ENCODE data around the gene TECR.
A peak's percentile ranks its signal among the peaks of the same experiment; 100 is the strongest.

TECR gene

GRCh38 chr19:14492756-14493337 lies 36.5 kb upstream of the TECR start:
- peaks cover 9% of the 10 kb centered on the region for H3K79me2 ChIP-seq (ENCODE audit: control insufficient read depth, insufficient read depth, low read length)
- no peak overlapping the region for H2AK5ac ChIP-seq (ENCODE audit: low read length)
- H3K9ac ChIP-seq (ENCODE audit: low read length): no peak overlapping the region
- no peak overlapping the region for H2BK5ac ChIP-seq (ENCODE audit: low read length)
- H3K56ac ChIP-seq (ENCODE audit: low read length): no peak overlapping the region
- no peak overlapping the region for H4K8ac ChIP-seq (ENCODE audit: low read depth, low read length)
- no peak overlapping the region for H3K27ac ChIP-seq (ENCODE audit: low read depth, low read length)
- H3K36me3 ChIP-seq (ENCODE audit: control insufficient read depth, insufficient read depth, low read length): no peaks in the 10 kb centered on the region
- no peaks in the 10 kb centered on the region for H3K27me3 ChIP-seq (ENCODE audit: insufficient read depth, low read length, poor library complexity)
- peaks cover 10% of the 10 kb centered on the region for H3K79me1 ChIP-seq (ENCODE audit: low read length)
- no peak overlapping the region for H3K23ac ChIP-seq (ENCODE audit: low read length)
- no peak overlapping the region for H3K18ac ChIP-seq (ENCODE audit: low read length)
- no peak overlapping the region for H3K4ac ChIP-seq (ENCODE audit: low read depth, low read length)
- DNase-seq: no peak
- H2BK120ac ChIP-seq (ENCODE audit: low read depth, low read length): no peak overlapping the region
- no peak overlapping the region for H3K4me2 ChIP-seq (ENCODE audit: low read length)
- WGBS (ENCODE audit: extremely low coverage, insufficient coverage, low lambda C conversion rate): no CpG with 5 or more reads among the region's 5 CpGs
- H2BK15ac ChIP-seq (replicated peaks; ENCODE audit: low read depth): no peak overlapping the region
- H3K4me3 ChIP-seq (ENCODE audit: low read length): no peak overlapping the region
- no peak overlapping the region for H4K5ac ChIP-seq (ENCODE audit: low read length)
- peaks cover 2% of the 10 kb centered on the region for H3K4me1 ChIP-seq (ENCODE audit: control insufficient read depth, low read depth, low read length)

DNA sequence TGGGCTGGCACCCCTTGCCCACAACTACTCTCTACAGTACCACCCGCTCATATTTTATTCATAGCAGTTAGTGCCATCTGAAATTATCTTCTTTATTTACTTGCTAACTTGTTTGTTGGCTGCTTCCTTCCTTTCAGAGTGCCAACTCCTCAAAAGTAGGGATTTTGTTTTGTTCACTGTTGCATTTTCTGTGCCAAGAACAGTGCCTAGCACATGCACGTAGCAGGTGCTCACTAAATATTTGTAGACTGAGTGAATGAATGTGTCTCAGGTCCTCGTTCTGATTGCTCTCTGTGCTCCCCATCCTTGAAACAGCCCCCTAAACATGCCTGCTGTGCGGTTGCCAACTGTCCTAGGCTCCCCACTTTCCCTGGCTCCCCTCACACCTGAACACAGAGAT lies 35.0 kb upstream of the TECR start:
- H2AK5ac ChIP-seq (ENCODE audit: low read length): no peak overlapping the region
- H3K36me3 ChIP-seq (ENCODE audit: control insufficient read depth, insufficient read depth, low read length): no peaks in the 10 kb centered on the region
- no peak overlapping the region for H2BK15ac ChIP-seq (replicated peaks; ENCODE audit: low read depth)
- no peak for DNase-seq
- no peak overlapping the region for H3K9ac ChIP-seq (ENCODE audit: low read length)
- no CpG with 5 or more reads among the region's 4 CpGs for WGBS (ENCODE audit: extremely low coverage, insufficient coverage, low lambda C conversion rate)
- peaks cover 2% of the 10 kb centered on the region for H3K4me1 ChIP-seq (ENCODE audit: control insufficient read depth, low read depth, low read length)
- H4K5ac ChIP-seq (ENCODE audit: low read length): no peak overlapping the region
- no peaks in the 10 kb centered on the region for H3K27me3 ChIP-seq (ENCODE audit: insufficient read depth, low read length, poor library complexity)
- H3K4me2 ChIP-seq (ENCODE audit: low read length): no peak overlapping the region
- no peak overlapping the region for H3K4ac ChIP-seq (ENCODE audit: low read depth, low read length)
- no peak overlapping the region for H2BK120ac ChIP-seq (ENCODE audit: low read depth, low read length)
- H3K27ac ChIP-seq (ENCODE audit: low read depth, low read length): no peak overlapping the region
- H4K8ac ChIP-seq (ENCODE audit: low read depth, low read length): no peak overlapping the region
- no peak overlapping the region for H3K18ac ChIP-seq (ENCODE audit: low read length)
- peaks cover 9% of the 10 kb centered on the region for H3K79me2 ChIP-seq (ENCODE audit: control insufficient read depth, insufficient read depth, low read length)
- H3K4me3 ChIP-seq (ENCODE audit: low read length): no peak overlapping the region
- no peak overlapping the region for H2BK5ac ChIP-seq (ENCODE audit: low read length)
- peaks cover 10% of the 10 kb centered on the region for H3K79me1 ChIP-seq (ENCODE audit: low read length)
- no peak overlapping the region for H3K23ac ChIP-seq (ENCODE audit: low read length)
- H3K56ac ChIP-seq (ENCODE audit: low read length): no peak overlapping the region

DNA sequence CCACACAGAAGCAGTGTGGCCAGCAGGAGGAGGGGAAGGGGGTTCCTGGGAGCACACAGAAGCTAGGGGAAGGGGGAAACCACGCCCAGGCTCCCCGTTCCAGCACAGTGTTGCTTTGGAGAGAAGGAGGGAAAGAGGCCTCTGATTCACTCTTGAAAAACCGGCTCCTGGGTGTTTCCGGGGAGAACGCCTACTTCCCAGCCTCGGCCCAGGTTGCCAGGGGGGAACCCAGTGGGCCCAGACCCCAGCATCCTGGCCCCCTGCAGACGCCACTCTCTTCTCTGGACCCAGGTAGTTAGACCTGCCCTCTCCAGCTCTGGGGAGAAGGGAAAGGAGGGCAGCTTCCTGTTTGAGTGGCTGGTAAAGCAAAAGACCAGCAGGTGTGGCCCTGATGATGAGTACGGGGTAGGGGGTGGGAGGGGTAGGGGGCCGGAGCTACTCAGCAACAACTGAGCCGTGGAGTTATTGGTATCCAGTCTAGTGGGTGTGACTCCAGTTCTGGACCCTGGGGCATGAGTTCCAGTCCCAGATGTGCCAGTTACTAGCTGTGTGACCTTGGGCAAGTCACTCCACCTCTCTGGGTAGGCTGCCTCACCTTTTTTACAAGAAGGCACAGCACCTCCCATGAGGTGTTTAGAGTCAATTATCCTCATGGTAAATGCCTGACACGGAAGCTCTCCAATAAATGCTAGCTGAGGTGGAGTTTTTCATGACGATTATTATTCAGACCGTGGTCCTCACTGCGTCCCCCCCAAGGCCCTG lies 34.3 kb upstream of the TECR start:
- Histone ChIP-seq H3K9ac (ENCODE audit: low read length) (peak overlapping the region; percentile 77), H3K56ac (ENCODE audit: low read length) (peak overlapping the region; percentile 96), H2BK15ac (replicated peaks; ENCODE audit: low read depth) (no peak overlapping the region), H3K36me3 (ENCODE audit: control insufficient read depth, insufficient read depth, low read length) (no peaks in the 10 kb centered on the region), H2BK5ac (ENCODE audit: low read length) (no peak overlapping the region), H4K5ac (ENCODE audit: low read length) (no peak overlapping the region), H3K4me1 (ENCODE audit: control insufficient read depth, low read depth, low read length) (peaks cover 2% of the 10 kb centered on the region), H3K23ac (ENCODE audit: low read length) (no peak overlapping the region), H3K4me2 (ENCODE audit: low read length) (peak overlapping the region; percentile 88), H3K18ac (ENCODE audit: low read length) (peak overlapping the region; percentile 82), H3K27ac (ENCODE audit: low read depth, low read length) (no peak overlapping the region), H3K27me3 (ENCODE audit: insufficient read depth, low read length, poor library complexity) (no peaks in the 10 kb centered on the region), H2AK5ac (ENCODE audit: low read length) (no peak overlapping the region), H3K4me3 (ENCODE audit: low read length) (peak overlapping the region; percentile 69), H3K79me1 (ENCODE audit: low read length) (peaks cover 10% of the 10 kb centered on the region), H4K8ac (ENCODE audit: low read depth, low read length) (no peak overlapping the region), H2BK120ac (ENCODE audit: low read depth, low read length) (no peak overlapping the region), H3K79me2 (ENCODE audit: control insufficient read depth, insufficient read depth, low read length) (peaks cover 9% of the 10 kb centered on the region), H3K4ac (ENCODE audit: low read depth, low read length) (peak overlapping the region; percentile 22)
- WGBS (ENCODE audit: extremely low coverage, insufficient coverage, low lambda C conversion rate): no CpG with 5 or more reads among the region's 14 CpGs
- DNase-seq: no peak

GRCh38 chr19:14495672-14496028 lies 33.7 kb upstream of the TECR start:
- Histone ChIP-seq H4K5ac (ENCODE audit: low read length) (no peak overlapping the region), H4K8ac (ENCODE audit: low read depth, low read length) (no peak overlapping the region), H2BK120ac (ENCODE audit: low read depth, low read length) (no peak overlapping the region), H3K4me3 (ENCODE audit: low read length) (peak overlapping the region; percentile 69), H3K4me1 (ENCODE audit: control insufficient read depth, low read depth, low read length) (peaks cover 2% of the 10 kb centered on the region), H3K56ac (ENCODE audit: low read length) (peak overlapping the region; percentile 96), H3K36me3 (ENCODE audit: control insufficient read depth, insufficient read depth, low read length) (no peaks in the 10 kb centered on the region), H2BK5ac (ENCODE audit: low read length) (no peak overlapping the region), H2BK15ac (replicated peaks; ENCODE audit: low read depth) (no peak overlapping the region), H3K18ac (ENCODE audit: low read length) (peak overlapping the region; percentile 82), H3K79me1 (ENCODE audit: low read length) (peaks cover 10% of the 10 kb centered on the region), H3K27me3 (ENCODE audit: insufficient read depth, low read length, poor library complexity) (no peaks in the 10 kb centered on the region), H3K27ac (ENCODE audit: low read depth, low read length) (no peak overlapping the region), H3K23ac (ENCODE audit: low read length) (no peak overlapping the region), H3K4me2 (ENCODE audit: low read length) (peak overlapping the region; percentile 88), H2AK5ac (ENCODE audit: low read length) (no peak overlapping the region), H3K79me2 (ENCODE audit: control insufficient read depth, insufficient read depth, low read length) (peaks cover 9% of the 10 kb centered on the region), H3K9ac (ENCODE audit: low read length) (peak overlapping the region; percentile 77), H3K4ac (ENCODE audit: low read depth, low read length) (peak overlapping the region; percentile 22)
- no CpG with 5 or more reads among the region's 28 CpGs for WGBS (ENCODE audit: extremely low coverage, insufficient coverage, low lambda C conversion rate)
- no peak for DNase-seq

DNA sequence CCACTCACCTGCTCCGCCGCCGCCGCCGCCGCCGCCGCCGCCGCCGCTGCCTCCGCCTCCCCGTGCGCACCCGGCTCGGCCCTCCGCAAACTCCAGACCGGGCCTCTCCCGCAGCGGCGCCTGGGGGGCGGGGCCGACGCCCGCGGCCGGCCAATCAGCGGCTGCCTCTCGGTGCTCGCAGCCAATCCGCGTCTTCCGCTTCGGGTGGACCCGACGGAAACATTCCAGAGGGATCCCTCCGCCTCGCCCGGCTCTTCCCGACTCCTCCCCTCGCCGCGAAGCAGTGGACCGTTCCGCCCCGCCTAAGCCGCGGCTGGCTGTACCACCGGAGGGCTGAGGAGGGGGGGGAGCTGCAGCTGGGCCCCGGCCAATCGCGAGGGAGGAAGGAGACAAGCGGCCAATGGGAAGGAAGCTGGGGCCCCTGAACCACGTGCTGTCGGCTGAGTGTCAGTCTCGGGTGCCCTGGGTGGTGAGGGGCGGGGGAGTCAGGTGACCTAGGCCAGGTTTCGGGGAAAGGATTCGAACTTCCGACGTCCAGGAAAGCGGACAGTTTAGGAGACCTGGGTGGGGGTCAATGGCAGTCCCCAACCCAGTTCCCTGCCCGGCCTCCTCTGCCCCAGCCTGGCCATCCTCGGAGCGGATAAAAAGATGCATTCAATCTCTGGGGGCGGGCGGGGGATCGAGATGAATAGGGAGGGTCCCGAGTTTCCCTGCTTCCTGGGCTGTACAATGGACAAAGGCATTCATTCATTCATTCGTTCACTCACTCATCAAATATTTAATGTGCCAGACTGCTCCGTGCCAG lies 33.2 kb upstream of the TECR start, which contains the start of gene GIPC1:
Gene GIPC1 (minus strand): TSS at position 99 of the 805 bp plus-strand sequence. CDS start 13,151 bp downstream, outside the sequence.
- Histone ChIP-seq H3K79me2 (ENCODE audit: control insufficient read depth, insufficient read depth, low read length) (peaks cover 9% of the 10 kb centered on the region), H4K8ac (ENCODE audit: low read depth, low read length) (no peak within 1 kb of the TSS), H3K56ac (ENCODE audit: low read length) (peak within 1 kb of the TSS; percentile 96), H2AK5ac (ENCODE audit: low read length) (peak within 1 kb of the TSS; percentile 69), H3K23ac (ENCODE audit: low read length) (no peak within 1 kb of the TSS), H2BK5ac (ENCODE audit: low read length) (no peak within 1 kb of the TSS), H3K27me3 (ENCODE audit: insufficient read depth, low read length, poor library complexity) (no peaks in the 10 kb centered on the region), H3K4me2 (ENCODE audit: low read length) (peak within 1 kb of the TSS; percentile 88), H2BK120ac (ENCODE audit: low read depth, low read length) (no peak within 1 kb of the TSS), H3K4me1 (ENCODE audit: control insufficient read depth, low read depth, low read length) (peaks cover 2% of the 10 kb centered on the region), H3K4ac (ENCODE audit: low read depth, low read length) (peak within 1 kb of the TSS; percentile 22), H2BK15ac (replicated peaks; ENCODE audit: low read depth) (no peak within 1 kb of the TSS), H3K9ac (ENCODE audit: low read length) (peak within 1 kb of the TSS; percentile 77), H3K18ac (ENCODE audit: low read length) (peak within 1 kb of the TSS; percentile 82), H3K4me3 (ENCODE audit: low read length) (peak within 1 kb of the TSS; percentile 69), H3K27ac (ENCODE audit: low read depth, low read length) (no peak within 1 kb of the TSS), H3K79me1 (ENCODE audit: low read length) (peaks cover 10% of the 10 kb centered on the region), H3K36me3 (ENCODE audit: control insufficient read depth, insufficient read depth, low read length) (no peaks in the 10 kb centered on the region), H4K5ac (ENCODE audit: low read length) (peak within 1 kb of the TSS; percentile 33)
- DNase-seq: peak; percentile 99
- no CpG with 5 or more reads among the region's 71 CpGs for WGBS (ENCODE audit: extremely low coverage, insufficient coverage, low lambda C conversion rate)
